GM12864 (cell line): ENCODE data around the gene NIPAL3.
"Not testable (repeated sequence)": the region's sequence is repeated elsewhere in the genome, so short reads cannot be mapped to it uniquely, and the experiment has no call there.

Experiments
- DNase-seq: peaks from one replicate; pipeline ENCODE4 v3.0.0-alpha.2; 2011; ENCODE audit warnings: low read depth
- H3K4me3 ChIP-seq: 2 replicates; pipeline ENCODE4 v1.5.1; 2011; ENCODE audit warnings: mild to moderate bottlenecking, low read depth, low read length, control low read depth
- TF ChIP-seq, protein P1 (sequence below): IDR thresholded peaks from 2 replicates; pipeline ENCODE4 v1.5.1; 2011; ENCODE audit warnings: low read depth, mild to moderate bottlenecking, moderate library complexity, low read length, control low read depth, inconsistent platforms; ENCODE audit errors: missing control alignments

NIPAL3 gene

DNA sequence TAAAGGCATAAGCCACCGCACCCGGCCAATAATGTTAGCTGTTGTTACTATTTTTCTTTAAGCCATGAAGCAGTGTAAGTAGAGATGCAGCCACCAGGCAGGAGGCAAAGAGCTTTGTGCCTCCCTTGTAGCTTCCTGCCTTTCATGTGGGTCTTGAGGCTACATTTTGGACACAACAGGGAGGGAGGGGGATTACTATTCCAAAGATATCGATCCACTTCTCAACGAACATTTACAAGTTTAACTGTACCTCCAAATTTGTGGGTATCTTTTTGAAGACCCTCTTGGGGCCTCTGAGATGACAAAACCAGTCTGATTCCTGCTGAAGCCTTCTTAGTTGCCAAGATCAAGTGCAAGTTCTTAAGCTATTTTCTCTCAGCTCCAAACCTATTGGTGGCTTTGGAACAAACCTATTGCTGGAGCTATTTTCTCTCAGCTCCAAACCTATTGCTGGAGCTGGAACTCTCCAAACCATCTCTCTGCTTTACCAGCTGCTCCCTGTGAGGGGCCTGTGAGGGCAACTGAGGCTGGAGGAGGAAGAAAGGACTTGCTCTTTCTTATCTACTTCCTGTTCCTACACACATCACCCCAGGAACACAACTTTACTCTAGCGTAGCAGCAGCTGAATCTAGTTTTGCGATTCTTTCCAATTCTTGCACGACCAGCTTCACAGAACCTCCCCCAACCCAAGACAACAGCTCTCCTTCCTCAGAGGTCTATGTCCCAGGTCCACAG, 70.9 kb downstream of the NIPAL3 start:
- no peak overlapping the region for H3K4me3 ChIP-seq
- DNase-seq: no peak
- TF ChIP-seq, protein P1, sequence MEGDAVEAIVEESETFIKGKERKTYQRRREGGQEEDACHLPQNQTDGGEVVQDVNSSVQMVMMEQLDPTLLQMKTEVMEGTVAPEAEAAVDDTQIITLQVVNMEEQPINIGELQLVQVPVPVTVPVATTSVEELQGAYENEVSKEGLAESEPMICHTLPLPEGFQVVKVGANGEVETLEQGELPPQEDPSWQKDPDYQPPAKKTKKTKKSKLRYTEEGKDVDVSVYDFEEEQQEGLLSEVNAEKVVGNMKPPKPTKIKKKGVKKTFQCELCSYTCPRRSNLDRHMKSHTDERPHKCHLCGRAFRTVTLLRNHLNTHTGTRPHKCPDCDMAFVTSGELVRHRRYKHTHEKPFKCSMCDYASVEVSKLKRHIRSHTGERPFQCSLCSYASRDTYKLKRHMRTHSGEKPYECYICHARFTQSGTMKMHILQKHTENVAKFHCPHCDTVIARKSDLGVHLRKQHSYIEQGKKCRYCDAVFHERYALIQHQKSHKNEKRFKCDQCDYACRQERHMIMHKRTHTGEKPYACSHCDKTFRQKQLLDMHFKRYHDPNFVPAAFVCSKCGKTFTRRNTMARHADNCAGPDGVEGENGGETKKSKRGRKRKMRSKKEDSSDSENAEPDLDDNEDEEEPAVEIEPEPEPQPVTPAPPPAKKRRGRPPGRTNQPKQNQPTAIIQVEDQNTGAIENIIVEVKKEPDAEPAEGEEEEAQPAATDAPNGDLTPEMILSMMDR: no peak

DNA sequence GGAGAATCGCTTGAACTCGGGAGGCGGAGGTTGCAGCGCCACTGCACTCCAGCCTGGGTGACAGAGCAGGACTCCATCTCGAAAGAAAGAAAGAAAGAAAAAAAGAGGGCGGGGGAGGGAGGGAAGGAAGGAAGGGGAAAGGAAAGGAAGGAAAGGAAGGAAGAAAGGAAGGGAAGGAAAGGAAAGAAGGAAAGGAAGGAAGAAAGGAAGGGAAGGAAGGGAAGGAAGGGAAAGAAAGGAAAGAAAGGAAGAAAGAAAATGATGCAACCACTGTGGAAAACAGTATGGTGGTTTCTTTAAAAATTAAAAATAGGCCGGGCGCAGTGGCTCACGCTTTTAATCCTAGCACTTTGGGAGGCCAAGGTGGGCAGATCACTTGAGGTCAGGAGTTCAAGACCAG, 71.9 kb downstream of the NIPAL3 start:
- TF ChIP-seq, protein P1: no peak
- no peak for DNase-seq
- H3K4me3 ChIP-seq: no peak overlapping the region

DNA sequence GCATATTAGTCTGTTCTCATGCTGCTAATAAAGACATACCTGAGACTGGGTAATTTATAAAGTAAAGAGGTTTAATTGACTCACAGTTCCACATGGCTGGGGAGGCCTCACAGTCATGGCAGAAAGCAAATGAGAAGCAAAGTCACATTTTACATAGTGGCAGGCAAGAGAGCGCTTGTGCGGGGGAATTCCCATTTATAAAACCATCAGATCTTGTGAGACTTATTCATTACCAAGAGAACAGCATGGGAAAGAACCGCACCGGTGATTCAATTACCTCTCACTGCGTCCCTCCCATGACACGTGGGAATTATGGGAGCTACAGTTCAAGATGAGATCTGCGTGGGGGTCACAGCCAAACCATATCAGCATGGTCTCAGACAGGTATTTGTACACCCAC, 72.6 kb downstream of the NIPAL3 start:
- not testable (repeated sequence) for H3K4me3 ChIP-seq, DNase-seq

DNA sequence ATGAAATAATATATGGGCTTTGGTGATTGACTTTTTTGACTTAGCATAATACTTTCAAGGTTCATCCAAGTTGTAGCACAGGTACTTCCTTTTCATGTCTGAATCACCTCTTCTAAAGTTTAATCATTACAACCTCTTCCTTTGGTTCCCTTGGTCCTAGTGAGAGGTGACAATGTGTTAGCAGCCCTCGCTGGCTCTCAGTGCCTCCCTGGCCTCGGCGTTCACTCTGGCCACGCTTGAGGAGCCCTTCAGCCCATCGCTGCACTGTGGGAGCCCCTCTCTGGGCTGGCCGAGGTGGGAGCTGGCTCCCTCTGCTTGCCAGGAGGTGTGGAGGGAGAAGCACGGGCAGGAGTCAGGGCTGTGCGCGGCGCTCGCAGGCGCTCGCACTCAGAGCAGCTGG, 74.1 kb downstream of the NIPAL3 start:
- DNase-seq: no peak
- no peak overlapping the region for H3K4me3 ChIP-seq
- TF ChIP-seq, protein P1: no peak

DNA sequence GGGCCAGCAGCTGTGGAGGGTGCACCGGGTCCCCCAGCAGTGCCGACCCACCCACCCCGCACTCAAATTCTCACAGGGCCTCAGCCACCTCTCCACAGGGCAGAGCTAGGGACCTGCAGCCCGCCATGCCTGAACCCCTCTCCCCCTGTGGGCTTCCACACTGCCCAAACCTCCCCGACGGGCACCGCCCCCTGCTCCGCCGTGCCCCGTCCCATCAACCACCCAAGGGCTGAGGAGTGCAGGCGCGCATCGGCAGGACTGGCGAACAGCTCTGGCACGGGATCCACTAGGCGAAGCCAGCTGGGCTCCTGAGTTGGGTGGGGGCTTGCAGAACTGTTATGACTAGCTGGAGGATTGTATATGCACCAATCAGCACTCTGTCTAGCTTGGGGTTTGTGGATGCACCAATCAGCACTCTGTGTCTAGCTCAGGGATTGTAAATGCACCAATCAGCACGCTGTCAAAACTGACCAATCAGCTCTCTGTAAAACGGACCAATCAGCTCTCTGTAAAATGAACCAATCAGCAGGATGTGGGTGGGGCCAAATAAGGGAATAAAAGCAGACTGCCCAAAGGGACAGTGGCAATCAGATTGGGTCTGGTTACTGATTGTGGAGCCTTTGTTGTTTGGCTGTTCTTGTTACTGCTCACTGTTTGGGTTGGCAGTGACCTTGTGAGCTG, 74.6 kb downstream of the NIPAL3 start:
- DNase-seq: no peak
- H3K4me3 ChIP-seq: no peak overlapping the region
- TF ChIP-seq, protein P1: no peak

DNA sequence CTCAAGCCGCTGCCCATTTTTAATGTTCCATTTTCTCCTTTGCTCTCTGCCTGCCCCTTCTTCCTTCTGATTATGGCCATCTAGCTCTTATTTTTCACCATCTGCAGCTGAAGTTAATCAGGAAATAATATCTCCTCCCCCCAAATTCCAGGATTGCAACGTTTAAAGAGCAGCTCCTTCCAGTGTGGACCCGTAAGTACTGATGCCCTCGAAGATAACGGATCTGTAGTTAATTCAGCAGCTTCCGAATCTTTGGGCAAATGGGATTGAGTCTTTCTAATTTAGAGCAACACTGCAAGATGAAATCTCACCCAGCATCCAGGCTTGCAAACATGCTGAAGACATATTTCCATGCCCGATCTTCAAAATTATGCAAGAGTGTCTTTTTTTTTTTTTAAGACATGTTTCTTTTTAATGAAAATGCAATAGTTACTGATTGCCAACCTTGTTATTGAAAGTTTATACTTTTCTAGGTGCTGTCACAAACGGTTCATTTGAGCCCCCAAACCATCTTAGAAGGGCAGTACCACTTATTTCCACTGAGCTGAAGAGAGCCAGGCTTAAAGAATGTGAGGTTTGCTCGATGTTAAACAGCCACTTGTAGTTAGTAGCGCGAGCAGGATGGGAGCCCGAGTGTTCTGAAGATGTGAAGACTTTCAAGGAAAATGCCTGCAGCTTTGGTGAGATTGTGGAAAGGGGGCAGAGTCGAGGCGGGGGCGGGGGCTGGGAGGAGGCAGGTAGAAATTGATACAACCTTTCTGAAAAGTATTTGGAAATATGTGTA, 76.2 kb downstream of the NIPAL3 start:
- no peak for DNase-seq
- TF ChIP-seq, protein P1: peak; percentile 17
- no peak overlapping the region for H3K4me3 ChIP-seq

DNA sequence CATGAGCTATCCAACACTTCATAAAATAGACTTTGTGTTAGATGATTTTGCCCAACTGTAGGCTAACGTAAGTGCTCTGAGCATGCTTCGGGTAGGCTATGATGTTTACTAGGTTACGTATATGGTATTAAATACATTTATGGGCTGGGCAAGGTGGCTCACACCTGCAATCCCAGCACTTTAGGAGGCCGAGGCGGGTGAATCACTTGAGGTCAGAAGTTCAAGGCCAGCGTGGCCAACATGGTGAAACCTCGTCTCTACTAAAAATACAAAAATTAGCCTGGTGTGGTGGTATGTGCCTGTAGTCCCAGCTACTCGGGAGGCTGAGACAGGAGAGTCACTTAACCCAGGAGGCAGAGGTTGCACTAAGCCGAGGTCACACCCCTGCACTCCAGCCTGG, 77.3 kb downstream of the NIPAL3 start:
- H3K4me3 ChIP-seq, DNase-seq: not testable (repeated sequence)
